Stimulated activated CD4-positive, alpha-beta T cell treated with anti-CD3 and anti-CD28 coated beads, Interleukin-15, amount 100 ng/mL, for 1 hour (primary cell): Measurements from ENCODE around the gene XKR3.
"Not testable (repeated sequence)": the region's sequence is repeated elsewhere in the genome, so short reads cannot be mapped to it uniquely, and the experiment has no call there.

Experiments used
- DNase-seq, 2 donors: peaks; one replicate each; pipeline ENCODE4 v3.0.0-alpha.2; 2020; ENCODE audit warnings: low read depth in 1 of 2, low spot score in 1 of 2

The XKR3 gene

GRCh38 chr22:16748160-16748929 lies 76.9 kb downstream of the XKR3 start:
- DNase-seq = not testable (repeated sequence)

GRCh38 chr22:16747266-16748159 lies 77.7 kb downstream of the XKR3 start:
- DNase-seq = not testable (repeated sequence)

- not testable (repeated sequence) for DNase-seq
Measured at GRCh38 chr22:16734271-16734670, 90.9 kb downstream of the XKR3 start.
